HL-60 (cell line): ENCODE measurements around the gene MAD1L1.

ENCODE experiments used
- CTCF ChIP-seq: IDR thresholded peaks from one replicate; pipeline ENCODE4 v1.5.1; 2011; ENCODE audit warnings: low read length, control low read depth, inconsistent platforms; ENCODE audit not compliant: insufficient read depth
- GABPA ChIP-seq: IDR thresholded peaks from 2 replicates; pipeline ENCODE4 v1.6.1; 2012; ENCODE audit warnings: low read depth
- POLR2AphosphoS5 ChIP-seq: IDR thresholded peaks from 2 replicates; pipeline ENCODE4 v1.6.1; 2012; ENCODE audit warnings: low read depth
- REST ChIP-seq: IDR thresholded peaks from 2 replicates; pipeline ENCODE4 v1.6.1; 2012; ENCODE audit warnings: low read depth; ENCODE audit not compliant: insufficient replicate concordance
- SPI1 ChIP-seq: IDR thresholded peaks from 2 replicates; pipeline ENCODE4 v1.6.1; 2012; ENCODE audit warnings: low read depth, mild to moderate bottlenecking, borderline replicate concordance

DNA sequence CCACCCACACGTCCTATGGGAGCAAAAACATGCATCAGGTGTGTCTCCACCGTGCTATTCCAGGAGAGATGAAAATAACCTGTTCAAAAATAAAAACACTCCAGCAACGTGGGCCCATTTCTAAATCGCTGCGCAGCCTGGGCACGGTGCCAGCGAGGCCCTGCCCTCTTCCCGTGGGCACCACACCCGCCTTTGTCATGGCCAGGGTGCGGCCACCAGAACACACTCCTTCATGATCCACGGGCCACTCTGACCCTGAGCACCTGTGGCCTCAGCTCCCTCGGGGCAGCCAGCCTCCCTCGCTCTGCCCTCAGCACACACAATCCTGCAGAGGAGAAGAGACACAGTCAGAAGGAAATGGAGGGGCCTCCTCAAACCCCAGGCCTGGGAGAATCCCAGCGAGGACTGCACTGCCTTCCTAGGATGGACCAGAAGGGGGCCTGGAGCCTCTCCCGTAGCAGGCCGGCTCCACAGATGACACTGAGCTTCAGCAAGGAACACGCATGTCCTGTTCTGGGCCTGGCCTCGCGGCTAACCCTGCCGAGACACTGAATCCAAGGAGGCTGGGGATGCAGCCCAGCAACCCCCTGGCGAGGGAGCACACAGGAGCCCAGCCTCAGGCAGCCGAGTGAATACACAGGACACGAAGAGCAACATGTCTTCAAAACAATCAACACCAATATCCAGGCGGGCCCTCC is 169.0 kb downstream of the MAD1L1 start:
- TF ChIP-seq GABPA (no peak), CTCF (no peak), REST (no peak), POLR2AphosphoS5 (no peak), SPI1 (no peak)
